CD4-positive, alpha-beta T cell (primary cell): ENCODE measurements around the gene IDH1. TPM values are rescaled to one million over a fixed set of nuclear protein-coding genes. Genes with fewer than 3 reads are reported as not detected.

Source experiments
- ATAC-seq: fragments of 200-7000 bp; cut with Tn5 transposase; one replicate; pipeline ENCODE4 v1.10.0; 2022; ENCODE audit warnings: mild to moderate bottlenecking; ENCODE audit not compliant: poor library complexity
- CTCF ChIA-PET: fragments of 350-600 bp; sonication (Branson Sonifier 250); formaldehyde crosslinking; loops from one replicate; lab custom pipeline; 2021; ENCODE audit warnings: antibody characterized with exemption, inconsistent platforms; lab: Charles Lee
- POLR2A ChIA-PET: fragments of 350-600 bp; sonication (Branson Sonifier 250); formaldehyde crosslinking; loops from one replicate; lab custom pipeline; 2021; ENCODE audit warnings: antibody characterized with exemption, inconsistent platforms; lab: Charles Lee
- DNase-seq, 14 experiments: peaks; one replicate each; pipeline ENCODE4 v3.0.0-alpha.2; 2013 to 2020; ENCODE audit warnings: mixed read lengths in 2 of 14
- H3K27ac ChIP-seq, 2 donors: one replicate each; pipeline versions ENCODE4 v1.5.1 to v1.7.0; 2013; ENCODE audit warnings: low read length in 2 of 2, low read depth in 1 of 2, mild to moderate bottlenecking in 1 of 2
- H3K27me3 ChIP-seq, 2 experiments: 1 replicate in 1 of 2; 2 replicates in 1 of 2; pipeline versions ENCODE4 v1.6.1 to v1.7.0; 2013; ENCODE audit warnings: low read length in 2 of 2, control low read depth in 1 of 2, mild to moderate bottlenecking in 1 of 2, moderate library complexity in 1 of 2; ENCODE audit not compliant: insufficient read depth in 2 of 2, control insufficient read depth in 1 of 2
- H3K36me3 ChIP-seq: one replicate; pipeline ENCODE4 v1.6.1; 2013; ENCODE audit warnings: low read length, control low read depth; ENCODE audit not compliant: insufficient read depth
- H3K4me1 ChIP-seq: one replicate; pipeline ENCODE4 v1.6.1; 2013; ENCODE audit warnings: low read length, control low read depth; ENCODE audit not compliant: insufficient read depth
- H3K4me3 ChIP-seq: one replicate; pipeline ENCODE4 v1.5.1; 2013; ENCODE audit warnings: mild to moderate bottlenecking, low read length, moderate library complexity
- H3K9me3 ChIP-seq, 2 experiments: 1 replicate in 1 of 2; 2 replicates in 1 of 2; pipeline versions ENCODE4 v1.6.1 to v1.7.0; 2013; ENCODE audit warnings: low read length in 2 of 2, mild to moderate bottlenecking in 2 of 2, control low read depth in 1 of 2, moderate library complexity in 1 of 2; ENCODE audit not compliant: control insufficient read depth in 1 of 2, insufficient read depth in 1 of 2
- H3K27ac Mint-ChIP-seq: one replicate; pipeline ENCODE4 v1.8.0; 2020; ENCODE audit warnings: mixed read lengths
- H3K27me3 Mint-ChIP-seq: one replicate; pipeline ENCODE4 v1.8.0; 2021; ENCODE audit warnings: mixed read lengths
- H3K36me3 Mint-ChIP-seq: one replicate; pipeline ENCODE4 v1.8.0; 2021; ENCODE audit warnings: low read depth, mixed read lengths
- H3K4me1 Mint-ChIP-seq: one replicate; pipeline ENCODE4 v1.8.0; 2021; ENCODE audit warnings: low read depth, mixed read lengths
- H3K4me3 Mint-ChIP-seq: one replicate; pipeline ENCODE4 v1.8.0; 2020; ENCODE audit warnings: mild to moderate bottlenecking, mixed read lengths
- H3K9me3 Mint-ChIP-seq: one replicate; pipeline ENCODE4 v1.8.0; 2020; ENCODE audit warnings: mixed read lengths
- CTCF ChIP-seq: fragments of 200-600 bp; IDR thresholded peaks from one replicate; pipeline ENCODE4 v1.8.0; 2022; ENCODE audit warnings: antibody characterized with exemption, mild to moderate bottlenecking
- intact Hi-C, 2 experiments: fragments of 100-400 bp; cut with DNase I in 1 of 2; cut with micrococcal nuclease in 1 of 2; formaldehyde crosslinking; loops; one replicate each; pipeline versions ENCODE4 v1.15.1 to v1.9.0; 2023 to 2025; cut with DNase I, micrococcal nuclease
- total RNA-seq, 174 experiments: library from RNA in 2 of 174; stranded (reverse) in 2 of 174; gene quantifications; one replicate each; pipeline ENCODE4 v1.2.3 and lab custom pipeline; 2021 to 2026

Gene IDH1
- total RNA-seq, 2 experiments from 2014 or later, result 3.0 to 3.4 TPM

GRCh38 chr2:208250388-208250787, 4.5 kb downstream of the IDH1 start:
- H3K4me3 Mint-ChIP-seq, result no peak overlapping the region
- Histone ChIP-seq H3K27me3 (no peaks in the 10 kb centered on the region), H3K36me3 (peaks cover 55% of the 10 kb centered on the region), H3K4me1 (peaks cover 13% of the 10 kb centered on the region), H3K27ac (no peak overlapping the region), H3K4me3 (no peak overlapping the region), H3K9me3 (no peaks in the 10 kb centered on the region)
- ChIA-PET CTCF (interaction anchor here (1.2 to 5.6 kb wide), 2 partner anchors 18 to 539 kb away, joined by 4 to 57 read pairs; partner anchors contain the start of genes CCNYL1 and PIKFYVE), POLR2A (no interaction called here)
- ATAC-seq (no peak), DNase-seq (no peak)
- H3K27ac Mint-ChIP-seq, result no peak overlapping the region
- H3K36me3 Mint-ChIP-seq, result peaks cover 84% of the 10 kb centered on the region
- intact Hi-C loops, result loop anchor here (5.0 to 10.0 kb wide), 7 partner anchors 78 to 1754 kb away; partner anchors contain the start of genes CCNYL1 (in 1 of the 2), KLF7 (in 1 of the 2), METTL21A (in 1 of the 2) and PLEKHM3 (in 1 of the 2)
- no peaks in the 10 kb centered on the region for H3K27me3 Mint-ChIP-seq
- H3K4me1 Mint-ChIP-seq, result peaks cover 13% of the 10 kb centered on the region
- H3K9me3 Mint-ChIP-seq, result no peaks in the 10 kb centered on the region
- no peak for TF ChIP-seq CTCF

GRCh38 chr2:208249296-208249695, 5.6 kb downstream of the IDH1 start:
- H3K27me3 Mint-ChIP-seq, result no peaks in the 10 kb centered on the region
- peaks cover 91% of the 10 kb centered on the region for H3K36me3 Mint-ChIP-seq
- H3K27ac Mint-ChIP-seq, result no peak overlapping the region
- H3K27me3 ChIP-seq, result no peaks in the 10 kb centered on the region
- H3K4me1 Mint-ChIP-seq, result peaks cover 13% of the 10 kb centered on the region
- peaks cover 8% of the 10 kb centered on the region for H3K4me1 ChIP-seq
- no peaks in the 10 kb centered on the region for H3K9me3 ChIP-seq
- no peak overlapping the region for H3K4me3 Mint-ChIP-seq
- no peaks in the 10 kb centered on the region for H3K9me3 Mint-ChIP-seq
- POLR2A ChIA-PET, result no interaction called here
- peaks cover 64% of the 10 kb centered on the region for H3K36me3 ChIP-seq
- CTCF ChIA-PET, result no interaction called here
- no peak overlapping the region for H3K27ac ChIP-seq
- DNase-seq (no peak), ATAC-seq (no peak)
- intact Hi-C loops, result loop anchor here in 1 of 2 experiments (5.0 kb wide), 1 partner anchor 33 kb away; no protein-coding TSS in a partner anchor
- no peak overlapping the region for H3K4me3 ChIP-seq
- no peak for TF ChIP-seq CTCF

- Histone ChIP-seq H3K27me3 (no peaks in the 10 kb centered on the region), H3K27ac (no peak overlapping the region), H3K4me1 (peaks cover 1% of the 10 kb centered on the region), H3K36me3 (peaks cover 65% of the 10 kb centered on the region), H3K9me3 (no peaks in the 10 kb centered on the region), H3K4me3 (no peak overlapping the region)
- ATAC-seq, result no peak
- H3K9me3 Mint-ChIP-seq, result no peaks in the 10 kb centered on the region
- intact Hi-C loops, result loop anchor here in 1 of 2 experiments (5.0 kb wide), 1 partner anchor 34 kb away; no protein-coding TSS in a partner anchor
- H3K4me3 Mint-ChIP-seq, result no peak overlapping the region
- H3K27me3 Mint-ChIP-seq, result no peaks in the 10 kb centered on the region
- DNase-seq, result no peak
- CTCF ChIA-PET, result no interaction called here
- H3K36me3 Mint-ChIP-seq, result peaks cover 92% of the 10 kb centered on the region
- H3K27ac Mint-ChIP-seq, result no peak overlapping the region
- peaks cover 9% of the 10 kb centered on the region for H3K4me1 Mint-ChIP-seq
- POLR2A ChIA-PET, result no interaction called here
- TF ChIP-seq CTCF, result no peak
Observed at GRCh38 chr2:208248601-208249000, 6.3 kb downstream of the IDH1 start.
